ENCODE results near the gene FBXL4. TPM values are rescaled to one million over a fixed set of nuclear protein-coding genes. Genes with fewer than 3 reads are reported as not detected.

FBXL4 gene
- total and polyA plus RNA-seq, 8 donors = 2.6 to 16.9 (median 11.1) TPM

DNA sequence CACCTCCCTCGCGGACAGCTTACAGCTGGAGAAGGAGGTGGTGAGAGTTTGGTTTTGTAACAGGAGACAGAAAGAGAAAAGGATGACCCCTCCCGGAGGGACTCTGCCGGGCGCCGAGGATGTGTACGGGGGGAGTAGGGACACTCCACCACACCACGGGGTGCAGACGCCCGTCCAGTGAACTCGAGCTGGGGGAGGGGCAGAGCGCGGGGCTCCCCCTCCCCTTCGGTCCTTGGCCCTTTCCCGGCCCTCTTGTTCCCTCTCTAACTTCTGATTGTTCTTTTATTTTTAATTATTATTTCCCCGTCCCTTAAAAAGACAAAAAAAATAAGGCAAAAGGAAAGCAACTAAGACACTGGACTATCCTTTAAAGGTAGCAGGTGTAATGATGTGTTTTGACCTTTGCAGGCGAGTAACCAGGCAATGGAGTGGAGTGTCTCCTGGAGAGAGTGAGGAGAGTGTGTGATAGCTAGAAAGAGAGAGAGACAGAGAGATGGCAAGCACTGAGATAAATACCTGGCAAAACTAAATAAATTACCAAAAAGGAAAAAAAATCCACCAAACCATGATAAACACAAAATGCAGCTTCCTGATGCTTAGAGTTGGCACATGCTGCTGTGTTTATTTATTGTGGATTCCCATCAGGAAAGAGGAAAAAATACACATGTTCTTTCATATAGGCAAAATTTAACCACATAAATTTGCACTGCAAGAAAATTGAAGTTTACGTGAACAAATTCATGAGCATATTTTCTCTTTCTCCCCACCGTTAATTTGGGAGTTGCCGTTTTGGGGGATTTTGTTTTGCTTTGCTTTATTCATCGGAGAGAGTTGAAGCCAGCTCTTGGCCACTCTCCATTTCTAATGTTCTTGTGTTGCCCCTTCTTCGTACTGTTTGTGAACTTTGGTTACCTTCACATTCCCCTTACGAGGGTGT, 111.5 kb downstream of the FBXL4 start:
- Histone ChIP-seq H3K36me3 (no peaks in the 10 kb centered on the region), H3K9me3 (no peaks in the 10 kb centered on the region), H3K27me3 (peaks cover 9 to 76% (median 33%) of the 10 kb centered on the region in 4 donors), H3K4me1 (peaks cover 12 to 27% (median 19%) of the 10 kb centered on the region in 3 donors), H3K4me3 (peak overlapping the region in 1 of 4 donors; percentile 54), H3K27ac (no peak overlapping the region)
- no peak for ATAC-seq
- WGBS, 2 donors = 6 to 9% methylated on average over 23 of the region's 23 CpGs
- intact Hi-C loops (cut with DNase I) = no loop called here
- FAIRE-seq = no peak
- peak in 1 of 6 donors; percentile 13 for DNase-seq
- TF ChIP-seq, protein P1, sequence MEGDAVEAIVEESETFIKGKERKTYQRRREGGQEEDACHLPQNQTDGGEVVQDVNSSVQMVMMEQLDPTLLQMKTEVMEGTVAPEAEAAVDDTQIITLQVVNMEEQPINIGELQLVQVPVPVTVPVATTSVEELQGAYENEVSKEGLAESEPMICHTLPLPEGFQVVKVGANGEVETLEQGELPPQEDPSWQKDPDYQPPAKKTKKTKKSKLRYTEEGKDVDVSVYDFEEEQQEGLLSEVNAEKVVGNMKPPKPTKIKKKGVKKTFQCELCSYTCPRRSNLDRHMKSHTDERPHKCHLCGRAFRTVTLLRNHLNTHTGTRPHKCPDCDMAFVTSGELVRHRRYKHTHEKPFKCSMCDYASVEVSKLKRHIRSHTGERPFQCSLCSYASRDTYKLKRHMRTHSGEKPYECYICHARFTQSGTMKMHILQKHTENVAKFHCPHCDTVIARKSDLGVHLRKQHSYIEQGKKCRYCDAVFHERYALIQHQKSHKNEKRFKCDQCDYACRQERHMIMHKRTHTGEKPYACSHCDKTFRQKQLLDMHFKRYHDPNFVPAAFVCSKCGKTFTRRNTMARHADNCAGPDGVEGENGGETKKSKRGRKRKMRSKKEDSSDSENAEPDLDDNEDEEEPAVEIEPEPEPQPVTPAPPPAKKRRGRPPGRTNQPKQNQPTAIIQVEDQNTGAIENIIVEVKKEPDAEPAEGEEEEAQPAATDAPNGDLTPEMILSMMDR (IDR thresholded peaks at IDR 0.05) = no peak

DNA sequence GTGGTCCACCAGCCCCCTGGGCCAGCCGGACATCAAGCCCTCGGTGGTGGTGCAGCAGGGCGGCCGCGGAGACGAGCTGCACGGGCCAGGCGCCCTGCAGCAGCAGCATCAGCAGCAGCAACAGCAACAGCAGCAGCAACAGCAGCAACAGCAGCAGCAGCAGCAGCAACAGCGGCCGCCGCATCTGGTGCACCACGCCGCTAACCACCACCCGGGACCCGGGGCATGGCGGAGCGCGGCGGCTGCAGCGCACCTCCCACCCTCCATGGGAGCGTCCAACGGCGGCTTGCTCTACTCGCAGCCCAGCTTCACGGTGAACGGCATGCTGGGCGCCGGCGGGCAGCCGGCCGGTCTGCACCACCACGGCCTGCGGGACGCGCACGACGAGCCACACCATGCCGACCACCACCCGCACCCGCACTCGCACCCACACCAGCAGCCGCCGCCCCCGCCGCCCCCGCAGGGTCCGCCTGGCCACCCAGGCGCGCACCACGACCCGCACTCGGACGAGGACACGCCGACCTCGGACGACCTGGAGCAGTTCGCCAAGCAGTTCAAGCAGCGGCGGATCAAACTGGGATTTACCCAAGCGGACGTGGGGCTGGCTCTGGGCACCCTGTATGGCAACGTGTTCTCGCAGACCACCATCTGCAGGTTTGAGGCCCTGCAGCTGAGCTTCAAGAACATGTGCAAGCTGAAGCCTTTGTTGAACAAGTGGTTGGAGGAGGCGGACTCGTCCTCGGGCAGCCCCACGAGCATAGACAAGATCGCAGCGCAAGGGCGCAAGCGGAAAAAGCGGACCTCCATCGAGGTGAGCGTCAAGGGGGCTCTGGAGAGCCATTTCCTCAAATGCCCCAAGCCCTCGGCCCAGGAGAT, 112.4 kb downstream of the FBXL4 start:
- H3K9me3 ChIP-seq = no peaks in the 10 kb centered on the region
- DNase-seq (peak in 3 of 6 donors; percentile 11 to 78 (median 66)), ATAC-seq (no peak), FAIRE-seq (no peak)
- TF ChIP-seq, protein P1 (IDR thresholded peaks at IDR 0.05) = no peak
- intact Hi-C loops (cut with DNase I) = no loop called here
- peaks cover 9 to 76% (median 39%) of the 10 kb centered on the region in 4 donors for H3K27me3 ChIP-seq
- H3K36me3 ChIP-seq = no peaks in the 10 kb centered on the region
- peak overlapping the region in 2 of 4 donors; percentile 47 to 54 for H3K4me3 ChIP-seq
- H3K27ac ChIP-seq = no peak overlapping the region
- 2 to 3% methylated on average over 61 to 76 of the region's 76 CpGs for WGBS, 2 donors
- H3K4me1 ChIP-seq = peaks cover 12 to 27% (median 19%) of the 10 kb centered on the region in 3 donors

DNA sequence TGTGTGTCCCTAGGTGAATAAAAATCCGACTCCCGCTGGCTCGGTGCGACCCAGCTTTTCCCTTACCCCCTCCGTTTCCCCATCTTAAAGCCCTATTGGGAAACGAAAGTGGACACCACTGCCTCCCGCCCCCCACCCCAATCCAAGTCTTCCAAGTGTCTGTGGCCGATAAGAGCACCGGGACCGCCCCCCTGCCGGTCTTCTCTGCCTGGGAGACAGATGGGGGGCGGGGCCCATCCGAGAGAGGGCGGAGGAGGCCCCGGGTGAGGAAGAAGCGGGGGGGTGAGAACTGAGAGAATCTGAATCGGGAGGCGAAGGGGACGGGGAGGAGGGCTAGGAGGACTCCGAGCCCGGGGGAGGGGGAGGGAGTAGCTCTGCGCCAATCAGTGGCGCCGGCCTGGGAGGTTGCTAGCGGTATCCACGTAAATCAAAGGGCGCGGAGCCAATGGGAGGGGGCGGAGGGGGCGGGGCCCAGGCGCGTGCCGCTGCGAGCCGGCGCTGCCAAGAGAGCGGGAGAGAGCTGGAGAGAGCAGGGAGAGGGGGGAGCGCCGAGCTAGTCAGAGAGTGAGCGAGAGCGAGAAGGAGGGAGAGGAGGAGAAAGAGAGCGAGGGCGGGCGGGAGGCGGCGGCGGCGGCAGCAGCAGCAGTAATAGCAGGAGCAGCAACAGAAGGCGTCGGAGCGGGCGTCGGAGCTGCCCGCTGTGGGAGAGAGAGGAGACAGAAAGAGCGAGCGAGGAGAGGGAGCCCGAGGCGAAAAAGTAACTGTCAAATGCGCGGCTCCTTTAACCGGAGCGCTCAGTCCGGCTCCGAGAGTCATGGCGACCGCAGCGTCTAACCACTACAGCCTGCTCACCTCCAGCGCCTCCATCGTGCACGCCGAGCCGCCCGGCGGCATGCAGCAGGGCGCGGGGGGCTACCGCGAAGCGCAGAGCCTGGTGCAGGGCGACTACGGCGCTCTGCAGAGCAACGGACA, 113.4 kb downstream of the FBXL4 start, which contains the start of gene POU3F2:
POU3F2 (plus strand) TSS at position 515 of the 972 bp plus-strand sequence; CDS start at position 815, 300 bp downstream.
- no peak within 1 kb of the TSS for H3K27ac ChIP-seq
- no peaks in the 10 kb centered on the region for H3K9me3 ChIP-seq
- H3K4me3 ChIP-seq = peak within 1 kb of the TSS; percentile 16 to 54 (median 32)
- H3K4me1 ChIP-seq = peaks cover 12 to 27% (median 19%) of the 10 kb centered on the region in 3 donors
- H3K27me3 ChIP-seq = peaks cover 6 to 76% (median 40%) of the 10 kb centered on the region in 4 donors
- TF ChIP-seq, protein P1 (IDR thresholded peaks at IDR 0.05) = no peak
- 1% methylated on average over 69 to 83 of the region's 83 CpGs for WGBS, 2 donors
- ATAC-seq (peak; percentile 69 to 80 (median 76)), DNase-seq (peak; percentile 55 to 81 (median 70)), FAIRE-seq (no peak)
- intact Hi-C loops (cut with DNase I) = no loop called here
- H3K36me3 ChIP-seq = no peaks in the 10 kb centered on the region
